ENCODE measurements around the gene SPR.

Gene SPR

GRCh38 chr2:72931280-72931910, 44.2 kb downstream of the SPR start:
- DNase-seq (ENCODE audit: low read depth in 2 of 2, low spot score in 1 of 2): no peak

DNA sequence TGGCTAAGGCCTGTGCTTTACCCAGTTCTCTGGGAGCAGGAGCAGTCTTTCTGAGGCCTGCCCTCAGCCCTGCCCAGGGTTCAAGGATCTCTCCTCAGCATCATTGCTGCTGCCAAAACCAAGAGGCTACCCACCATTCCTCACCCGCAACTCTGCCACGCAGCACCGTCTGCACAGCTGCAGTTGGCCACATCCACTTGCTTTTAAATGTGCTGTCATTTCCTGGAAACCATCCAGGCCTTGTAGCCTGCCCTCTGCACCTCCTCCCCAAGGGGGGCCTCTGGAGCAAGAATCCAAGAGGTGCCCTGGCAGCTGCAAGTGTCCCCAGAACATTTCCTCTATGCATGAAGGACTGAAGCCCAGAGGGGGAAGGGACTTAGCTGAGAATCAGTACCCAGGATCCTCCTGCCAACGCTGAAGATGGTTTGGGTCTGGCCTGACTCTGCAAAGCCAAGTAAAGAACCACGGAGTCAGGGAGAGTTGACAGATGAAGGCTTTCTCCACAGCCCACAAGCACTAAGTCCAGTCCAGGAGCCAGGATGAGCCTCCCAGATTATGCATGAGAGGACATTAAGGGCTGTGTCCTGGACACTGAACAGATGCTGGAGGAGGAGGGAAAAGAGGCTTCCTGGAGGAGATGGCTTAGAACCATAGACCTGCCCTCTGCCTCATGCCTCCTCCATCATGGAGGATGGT, 45.0 kb downstream of the SPR start:
- DNase-seq (ENCODE audit: low read depth in 2 of 2, low spot score in 1 of 2): no peak

GRCh38 chr2:72932805-72933204, 45.6 kb downstream of the SPR start:
- DNase-seq (ENCODE audit: low read depth in 2 of 2, low spot score in 1 of 2): no peak

DNA sequence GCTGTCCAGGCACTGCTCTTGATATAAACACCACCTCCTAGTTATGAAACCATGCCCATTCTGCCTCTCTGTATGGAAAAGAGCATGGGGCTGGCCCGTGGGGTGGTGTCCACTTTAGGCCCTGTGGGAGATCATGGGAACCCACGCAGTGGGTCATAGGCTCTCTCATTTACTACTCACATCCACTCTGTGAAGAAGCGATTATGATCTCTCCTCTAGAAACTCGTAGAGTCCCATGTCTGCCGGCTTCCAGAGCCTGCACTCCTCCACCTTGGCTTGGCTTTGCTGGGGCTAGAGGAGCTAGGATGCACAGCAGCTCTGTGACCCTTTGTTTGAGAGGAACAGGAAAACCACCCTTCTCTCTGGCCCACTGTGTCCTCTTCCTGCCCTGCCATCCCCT, 46.0 kb downstream of the SPR start:
- no peak for DNase-seq (ENCODE audit: low read depth in 2 of 2, low spot score in 1 of 2)

DNA sequence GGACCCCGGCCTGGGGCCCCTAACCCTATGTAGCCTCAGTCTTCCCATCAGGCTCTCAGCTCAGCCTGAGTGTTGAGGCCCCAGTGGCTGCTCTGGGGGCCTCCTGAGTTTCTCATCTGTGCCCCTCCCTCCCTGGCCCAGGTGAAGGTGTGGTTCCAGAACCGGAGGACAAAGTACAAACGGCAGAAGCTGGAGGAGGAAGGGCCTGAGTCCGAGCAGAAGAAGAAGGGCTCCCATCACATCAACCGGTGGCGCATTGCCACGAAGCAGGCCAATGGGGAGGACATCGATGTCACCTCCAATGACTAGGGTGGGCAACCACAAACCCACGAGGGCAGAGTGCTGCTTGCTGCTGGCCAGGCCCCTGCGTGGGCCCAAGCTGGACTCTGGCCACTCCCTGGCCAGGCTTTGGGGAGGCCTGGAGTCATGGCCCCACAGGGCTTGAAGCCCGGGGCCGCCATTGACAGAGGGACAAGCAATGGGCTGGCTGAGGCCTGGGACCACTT, 46.5 kb downstream of the SPR start:
- DNase-seq (ENCODE audit: low read depth in 2 of 2, low spot score in 1 of 2): no peak

- DNase-seq (ENCODE audit: low read depth in 2 of 2, low spot score in 1 of 2): no peak
Observed at GRCh38 chr2:72934683-72935610, 47.7 kb downstream of the SPR start.

- DNase-seq (ENCODE audit: low read depth in 2 of 2, low spot score in 1 of 2): no peak
Observed at GRCh38 chr2:72935611-72935957, 48.4 kb downstream of the SPR start.

DNA sequence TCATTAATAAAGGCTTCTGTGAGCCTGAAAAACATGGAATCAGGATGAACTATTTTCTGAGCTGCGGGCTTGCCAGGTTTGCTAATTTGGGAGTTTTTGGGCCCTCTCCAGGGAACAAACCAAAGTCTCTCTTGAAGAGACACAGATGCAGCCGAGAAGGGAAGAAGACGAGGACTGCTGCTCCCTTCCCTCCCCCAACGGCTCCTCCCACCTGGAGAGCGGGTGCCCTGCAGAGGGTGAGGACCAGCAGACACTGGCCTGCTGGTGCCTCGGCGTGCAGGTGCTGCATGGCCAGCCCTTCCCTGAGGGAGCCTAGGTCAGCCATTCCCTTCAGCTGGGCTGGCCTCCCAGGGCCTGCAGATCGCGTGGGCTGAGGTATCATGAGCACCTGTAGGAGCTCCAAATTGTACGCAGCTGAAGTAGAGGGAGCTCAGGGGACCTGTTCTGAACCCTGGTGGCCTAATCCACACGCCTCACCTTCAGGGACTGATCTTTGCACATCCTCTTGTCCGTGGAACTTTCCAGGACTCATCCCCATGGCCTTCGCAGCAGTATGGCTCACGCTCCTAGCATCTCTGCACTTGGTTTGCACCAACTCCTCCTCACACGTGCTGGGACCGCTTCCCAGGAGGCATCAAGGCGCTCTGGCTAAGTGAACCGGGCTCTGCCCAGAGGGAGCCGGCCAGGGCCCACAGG, 49.6 kb downstream of the SPR start:
- no peak for DNase-seq (ENCODE audit: low read depth in 2 of 2, low spot score in 1 of 2)

GRCh38 chr2:72937356-72937669, 50.1 kb downstream of the SPR start:
- no peak for DNase-seq (ENCODE audit: low read depth in 2 of 2, low spot score in 1 of 2)

DNA sequence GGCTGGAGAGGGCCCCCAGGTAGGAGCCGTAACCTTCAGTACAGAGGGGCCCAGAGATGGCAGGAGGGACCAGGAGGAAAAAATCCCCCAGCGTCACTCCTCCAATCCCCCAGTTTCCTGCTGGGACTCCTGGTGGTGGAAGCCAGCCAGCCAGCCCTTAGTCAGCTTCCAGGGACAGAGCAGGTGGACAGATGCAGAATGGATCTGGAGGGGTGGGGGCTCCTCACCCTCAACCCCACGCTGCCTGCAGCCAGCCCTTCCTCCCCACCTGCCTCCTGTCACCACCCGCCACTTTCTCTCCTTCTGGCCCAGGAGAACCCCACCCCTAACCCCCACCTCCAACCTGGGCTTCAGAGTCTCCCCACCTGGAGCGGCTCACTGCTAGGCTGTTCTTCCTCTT, 51.2 kb downstream of the SPR start:
- DNase-seq (ENCODE audit: low read depth in 2 of 2, low spot score in 1 of 2): no peak

GRCh38 chr2:72940361-72940760, 53.2 kb downstream of the SPR start:
- DNase-seq (ENCODE audit: low read depth in 2 of 2, low spot score in 1 of 2): no peak

DNA sequence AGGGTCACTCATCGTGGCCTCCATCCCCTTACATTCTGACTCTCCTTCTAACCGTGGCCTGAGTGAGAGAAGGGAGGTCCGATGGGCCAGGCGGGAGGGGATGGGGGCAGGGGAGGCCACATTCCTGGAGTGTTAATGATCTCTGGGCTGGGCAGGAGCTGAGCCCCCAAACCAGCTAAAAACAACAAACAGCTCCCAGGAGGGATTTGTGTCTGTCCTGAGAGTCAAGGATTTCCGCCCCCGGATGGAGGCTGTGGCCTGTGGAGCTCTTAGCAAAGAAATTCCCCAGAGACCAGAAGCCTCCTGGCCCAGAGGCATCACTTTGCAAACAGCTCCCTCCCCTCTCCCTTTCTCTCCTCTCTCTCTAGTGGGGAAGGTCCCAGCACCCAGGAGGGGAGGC, 53.6 kb downstream of the SPR start:
- DNase-seq (ENCODE audit: low read depth in 2 of 2, low spot score in 1 of 2): no peak

All from stimulated activated CD8-positive, alpha-beta memory T cell treated with anti-CD3 and anti-CD28 coated beads, Interleukin-4, amount 100 ng/mL, for 4 hours (primary cell).